HuH-7 (cell line): ENCODE measurements around the gene KRT71.
"Not testable (repeated sequence)": the region's sequence is repeated elsewhere in the genome, so short reads cannot be mapped to it uniquely, and the experiment has no call there.

Experiments
- DNase-seq: peaks from one replicate; pipeline ENCODE4 v3.0.0; 2011; ENCODE audit warnings: low spot score

Gene KRT71

DNA sequence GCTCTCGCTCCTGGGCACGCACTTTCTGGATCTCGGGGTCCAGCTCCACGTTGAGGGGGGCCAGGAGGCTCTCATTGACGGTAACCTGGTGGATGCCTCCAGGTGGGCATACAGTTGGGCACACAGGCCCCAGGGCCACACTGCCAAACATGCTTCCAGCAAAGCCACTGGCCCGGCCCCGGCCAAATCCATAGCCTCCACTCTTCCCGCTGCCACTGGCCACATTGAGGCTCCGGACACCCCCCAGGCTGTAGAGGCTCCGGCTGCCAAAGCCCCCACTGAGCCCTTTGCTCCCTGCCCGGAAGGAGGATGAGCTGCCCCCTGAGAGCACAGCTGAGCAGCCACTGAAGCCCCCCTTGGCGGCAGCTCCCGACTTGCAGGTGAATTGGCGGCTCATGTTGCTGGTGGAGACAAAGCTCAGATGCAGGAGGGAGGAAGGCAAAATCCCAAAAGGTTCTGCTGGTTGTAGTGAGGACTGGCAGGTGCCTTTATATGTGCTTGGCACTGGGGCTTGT, at the start of gene KRT71:
Gene KRT71, minus strand, starts transcription at position 465 of the 515 bp plus-strand sequence. Its CDS starts 68 bp downstream, at position 397.
- DNase-seq: no peak

- no peak for DNase-seq
Measured at GRCh38 chr12:52602552-52602951, 49.6 kb upstream of the KRT71 start.

DNA sequence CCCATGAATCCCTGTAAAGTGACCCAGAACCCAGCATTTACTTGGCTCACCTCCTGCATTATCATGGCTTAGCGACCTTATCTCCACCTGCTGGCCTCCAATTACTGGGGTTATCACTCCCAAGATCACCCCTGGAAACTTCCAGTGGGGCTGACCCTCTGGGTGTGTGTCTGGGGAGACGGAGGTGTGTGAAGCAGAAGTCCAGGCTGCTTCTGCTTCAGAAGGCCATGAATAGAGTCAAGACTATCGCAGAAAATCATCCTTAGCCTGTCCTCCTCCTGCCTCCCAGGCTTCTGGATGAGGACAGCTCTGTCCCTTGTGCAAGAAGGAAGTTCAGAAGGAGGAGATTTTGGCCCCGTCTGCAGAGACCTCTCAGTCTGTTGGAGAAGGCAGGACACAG, 48.7 kb upstream of the KRT71 start:
- DNase-seq: no peak

DNA sequence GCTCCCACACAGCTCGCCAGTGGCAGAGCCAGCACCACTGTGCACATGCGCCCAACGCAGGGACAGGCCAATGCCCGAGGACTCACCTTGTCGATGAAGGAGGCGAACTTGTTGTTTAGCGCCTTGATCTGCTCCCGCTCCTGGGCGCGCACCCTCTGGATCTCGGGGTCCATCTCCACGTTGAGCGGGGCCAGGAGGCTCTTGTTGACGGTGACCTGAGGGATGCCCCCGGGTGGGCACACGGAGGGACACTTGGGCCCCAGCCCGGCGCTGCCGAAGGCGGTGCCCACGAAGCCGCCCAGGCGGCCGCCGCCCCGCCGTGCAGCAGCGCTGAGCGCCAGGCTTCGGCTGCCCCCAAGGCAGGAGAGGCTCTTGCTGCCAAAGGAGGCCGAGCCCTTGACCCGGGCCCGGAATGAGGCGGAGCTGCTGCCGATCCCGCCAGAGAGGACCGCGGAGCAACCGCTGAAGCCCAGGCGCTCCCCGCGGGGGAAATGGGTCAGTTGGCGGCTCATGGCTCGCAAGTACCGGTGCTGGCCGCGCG, 48.1 kb upstream of the KRT71 start, which contains the start of gene KRT72:
Gene KRT72, minus strand, starts transcription at position 523 of the 541 bp plus-strand sequence. Its CDS starts 11 bp downstream, at position 512.
- DNase-seq: no peak

GRCh38 chr12:52600475-52600874, 47.5 kb upstream of the KRT71 start:
- DNase-seq: no peak

GRCh38 chr12:52600071-52600470, 47.1 kb upstream of the KRT71 start:
- DNase-seq: no peak

- no peak for DNase-seq
Measured at GRCh38 chr12:52598966-52599365, 46.0 kb upstream of the KRT71 start.

DNA sequence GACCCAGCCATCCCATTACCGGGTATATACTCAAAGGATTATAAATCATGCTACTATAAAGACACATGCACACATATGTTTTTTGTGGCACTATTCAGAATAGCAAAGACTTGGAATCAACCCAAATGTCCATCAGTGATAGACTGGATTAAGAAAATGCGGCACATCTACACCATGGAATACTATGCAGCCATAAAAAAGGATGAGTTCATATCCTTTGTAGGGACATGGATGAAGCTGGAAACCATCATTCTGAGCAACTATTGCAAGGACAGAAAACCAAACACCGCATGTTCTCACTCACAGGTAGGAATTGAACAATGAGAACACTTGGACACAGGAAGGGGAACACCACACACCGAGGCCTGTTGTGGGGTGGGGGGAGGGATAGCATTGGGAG, 41.3 kb upstream of the KRT71 start:
- DNase-seq: not testable (repeated sequence)

DNA sequence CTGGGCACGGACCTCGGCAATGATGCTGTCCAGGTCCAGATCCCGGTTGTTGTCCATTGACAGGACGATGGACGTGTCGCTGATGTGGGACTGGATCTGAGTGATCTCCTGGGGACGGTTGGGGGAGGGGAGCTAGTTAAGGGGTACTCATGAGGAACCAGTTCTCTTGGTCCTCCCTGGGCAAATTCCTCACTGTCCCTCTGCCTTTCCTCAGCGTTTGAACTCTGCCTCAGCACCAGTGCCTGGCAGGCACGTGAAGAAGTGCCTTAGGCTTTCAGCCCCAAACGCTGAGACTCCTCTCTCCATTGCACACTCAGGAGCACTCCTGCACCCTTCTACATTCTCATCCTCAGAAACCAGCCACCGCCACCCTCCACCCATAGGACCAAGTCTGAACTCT, 38.6 kb upstream of the KRT71 start:
- DNase-seq: no peak

GRCh38 chr12:52590021-52590420, 37.1 kb upstream of the KRT71 start:
- no peak for DNase-seq

- DNase-seq: peak; percentile 18
Measured at GRCh38 chr12:52587563-52587962, 34.6 kb upstream of the KRT71 start.

DNA sequence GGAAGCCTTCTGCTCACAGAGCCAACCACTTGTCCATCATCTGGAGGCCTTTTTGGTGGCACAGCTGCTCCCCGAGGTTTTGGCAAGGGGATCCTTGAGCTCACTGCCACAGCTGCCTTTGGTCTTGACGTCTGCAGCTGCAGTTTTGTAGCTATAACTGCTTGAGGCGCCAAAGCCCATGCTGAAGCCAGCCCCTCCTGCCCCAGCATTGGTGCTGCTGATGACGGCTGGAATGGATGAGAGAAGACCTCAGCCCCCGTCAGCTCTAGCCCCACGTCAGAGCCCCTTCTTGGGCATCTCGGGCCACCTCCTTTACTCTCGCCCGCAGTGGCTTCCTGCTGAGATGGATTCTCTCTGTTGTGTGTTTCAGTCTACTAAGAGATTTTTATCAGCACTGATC, 33.0 kb upstream of the KRT71 start:
- no peak for DNase-seq

GRCh38 chr12:52585066-52585465, 32.1 kb upstream of the KRT71 start:
- DNase-seq: no peak

DNA sequence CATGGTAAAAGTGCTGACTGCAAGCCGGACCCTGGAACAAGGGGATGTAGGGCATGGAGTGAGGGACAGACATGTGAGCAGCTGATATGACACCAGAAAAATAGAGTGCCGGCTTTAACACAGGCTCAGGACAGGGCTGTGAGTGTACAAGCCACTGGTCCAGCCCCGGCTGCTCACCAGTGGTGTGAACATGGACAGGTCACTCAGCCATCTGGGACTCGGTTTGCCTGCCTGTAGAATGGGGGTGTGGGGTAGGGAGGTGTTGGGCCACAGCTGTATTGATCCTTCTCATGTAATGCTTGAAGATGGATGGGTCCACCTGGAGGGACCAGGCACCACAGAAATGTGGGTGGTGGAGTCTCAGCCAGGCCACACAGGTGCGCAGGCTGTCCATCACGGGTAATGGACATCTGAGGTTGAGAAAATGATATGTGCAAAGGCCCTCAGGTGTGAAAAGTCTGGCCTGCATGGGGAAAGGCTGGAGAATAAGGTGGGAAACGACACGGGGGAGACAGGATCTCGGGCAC, 31.3 kb upstream of the KRT71 start:
- no peak for DNase-seq

GRCh38 chr12:52582971-52583456, 30.1 kb upstream of the KRT71 start:
- peak; percentile 82 for DNase-seq

DNA sequence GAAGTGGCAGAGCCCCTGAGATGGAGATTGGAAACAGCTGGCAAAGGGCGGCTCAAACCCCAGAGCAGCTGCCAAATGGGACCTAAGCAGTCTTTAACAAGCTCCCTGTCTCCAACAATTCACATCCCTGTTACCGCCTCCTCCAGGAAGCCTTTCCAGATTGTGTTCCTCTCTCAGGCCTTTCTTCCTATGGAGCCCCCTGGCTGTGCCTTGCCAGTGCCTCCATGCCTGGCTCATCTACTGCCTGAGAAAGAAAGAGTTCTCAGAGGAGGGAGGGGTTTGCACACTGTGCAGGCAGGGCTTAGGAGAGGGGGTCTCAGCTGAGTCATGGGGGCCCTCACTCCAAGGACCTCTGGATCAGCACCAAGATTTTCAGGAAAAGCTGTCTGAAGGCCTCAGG, 29.5 kb upstream of the KRT71 start:
- no peak for DNase-seq

DNA sequence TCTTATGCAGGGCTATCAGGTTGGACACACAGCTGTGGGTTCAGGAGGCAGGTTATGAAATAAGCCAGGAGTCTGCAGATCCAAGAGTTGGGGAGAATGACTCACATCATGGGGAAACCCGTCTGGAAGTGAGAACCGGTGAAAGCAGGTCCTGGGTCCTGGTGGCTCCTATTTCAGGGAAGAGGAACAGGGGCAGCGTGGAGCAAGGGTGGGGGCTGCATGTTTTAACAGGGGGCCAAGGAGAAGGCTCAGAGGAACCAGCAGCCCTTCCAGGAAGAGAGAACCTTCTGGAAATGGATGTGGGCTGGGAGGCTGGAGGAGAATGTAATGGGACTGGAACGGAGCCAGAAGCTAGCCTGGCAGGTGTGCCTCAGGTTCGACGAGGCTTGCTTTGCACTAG, 28.5 kb upstream of the KRT71 start:
- DNase-seq: no peak

GRCh38 chr12:52581066-52581465, 28.1 kb upstream of the KRT71 start:
- no peak for DNase-seq

DNA sequence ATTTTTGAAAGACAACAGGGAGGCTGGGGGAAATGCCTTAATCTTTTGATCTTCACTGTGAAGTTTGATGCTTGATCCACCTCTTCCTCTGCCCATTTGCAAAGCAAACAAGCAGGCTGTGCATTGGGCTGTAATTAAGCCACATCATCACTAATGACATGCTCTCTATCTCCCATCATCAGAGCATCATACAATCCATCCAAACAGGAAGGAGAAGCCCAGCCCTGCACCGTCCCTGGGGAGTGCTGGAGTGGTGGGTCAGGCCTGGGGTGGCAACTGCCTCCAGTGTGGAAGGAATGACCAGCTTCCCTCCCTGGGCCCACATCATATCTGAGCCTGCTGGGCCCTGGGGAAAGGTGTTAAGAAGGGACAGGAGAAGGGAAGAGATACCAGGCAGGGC, 27.6 kb upstream of the KRT71 start:
- no peak for DNase-seq

DNA sequence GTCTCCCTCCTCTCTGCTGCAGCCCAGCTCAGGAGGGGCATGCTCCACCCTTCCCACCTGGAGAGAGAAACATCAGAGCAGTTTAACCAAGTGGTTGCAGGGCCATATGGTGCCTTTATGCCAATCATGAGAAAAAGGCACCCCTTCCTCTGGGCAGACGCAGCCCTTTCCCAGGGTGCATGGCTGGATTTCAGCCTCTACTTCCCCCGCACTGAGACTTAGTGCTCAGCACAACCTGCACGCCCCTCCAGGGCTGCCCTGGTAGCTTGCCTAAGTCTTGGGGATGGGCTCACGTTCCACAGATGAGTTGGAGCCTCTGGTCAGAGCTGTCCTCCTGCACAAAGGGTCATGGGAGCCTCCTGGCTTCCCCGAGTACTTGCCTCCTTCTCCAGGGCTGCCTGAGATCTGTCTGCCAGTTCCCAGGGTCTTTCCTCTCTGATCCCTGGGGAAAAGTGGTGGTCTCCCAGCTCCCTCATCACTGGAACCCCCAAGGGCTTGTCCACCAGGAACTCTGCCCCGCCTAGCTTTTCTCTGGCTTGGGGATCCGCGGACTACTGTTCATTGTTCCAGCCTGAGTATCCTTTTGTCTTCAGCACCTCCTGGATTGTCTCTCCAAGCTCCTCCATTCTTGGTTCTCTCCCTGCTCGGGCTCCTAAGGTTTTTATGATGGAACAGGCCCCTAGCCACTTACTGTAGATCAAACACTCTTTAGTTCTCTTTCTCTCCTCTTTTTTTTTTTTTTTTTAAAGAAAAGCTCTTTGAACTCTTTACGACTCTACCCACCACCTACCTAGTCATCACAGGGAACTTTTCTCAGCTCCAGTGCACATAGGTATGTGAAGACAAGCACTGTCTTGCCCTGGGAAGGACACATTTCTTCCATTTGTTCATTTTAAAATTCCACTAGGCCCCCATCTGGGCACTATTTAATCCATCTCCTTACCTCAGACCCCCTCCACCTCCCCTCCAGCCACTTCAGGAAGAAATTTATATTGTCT, 26.8 kb upstream of the KRT71 start:
- DNase-seq: no peak

DNA sequence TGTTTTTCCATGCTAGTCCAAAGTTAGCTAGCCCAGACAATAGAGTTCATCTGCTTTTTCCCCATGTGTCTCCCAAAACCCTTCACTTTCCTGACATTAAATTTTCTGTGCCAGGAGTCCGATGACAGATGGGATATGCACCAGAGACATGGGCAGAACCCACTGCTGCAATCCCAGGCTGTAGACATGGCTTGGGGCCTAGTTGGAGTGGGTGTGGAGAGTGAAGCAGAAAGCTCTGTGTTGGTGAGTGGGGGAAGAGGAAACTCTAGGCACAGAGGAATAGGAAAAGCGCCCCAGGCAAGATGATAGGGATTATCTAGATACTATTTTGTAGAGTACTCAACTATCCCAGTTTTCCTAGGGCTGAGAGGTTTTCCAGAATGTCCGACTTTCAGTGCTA, 25.5 kb upstream of the KRT71 start:
- no peak for DNase-seq

DNA sequence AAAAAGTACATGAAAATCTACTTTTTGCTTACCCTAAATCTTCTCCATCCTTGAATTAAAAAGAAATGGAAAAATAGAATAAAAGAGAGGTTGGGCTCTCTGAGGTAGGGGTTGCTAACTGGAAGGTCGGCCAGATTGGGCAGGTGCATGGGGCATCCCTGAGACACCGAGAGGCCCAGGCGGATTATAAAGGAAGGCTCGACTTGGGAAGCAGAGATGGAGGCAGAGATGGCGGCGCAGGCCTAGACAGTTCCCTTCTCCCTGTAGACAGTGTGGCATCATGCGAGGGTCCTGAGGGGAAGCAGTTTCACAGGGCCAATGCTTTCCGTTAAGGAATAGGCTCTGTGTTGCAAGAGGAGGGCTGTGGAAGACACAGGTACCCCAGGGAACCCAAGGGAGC, 24.4 kb upstream of the KRT71 start:
- no peak for DNase-seq

DNA sequence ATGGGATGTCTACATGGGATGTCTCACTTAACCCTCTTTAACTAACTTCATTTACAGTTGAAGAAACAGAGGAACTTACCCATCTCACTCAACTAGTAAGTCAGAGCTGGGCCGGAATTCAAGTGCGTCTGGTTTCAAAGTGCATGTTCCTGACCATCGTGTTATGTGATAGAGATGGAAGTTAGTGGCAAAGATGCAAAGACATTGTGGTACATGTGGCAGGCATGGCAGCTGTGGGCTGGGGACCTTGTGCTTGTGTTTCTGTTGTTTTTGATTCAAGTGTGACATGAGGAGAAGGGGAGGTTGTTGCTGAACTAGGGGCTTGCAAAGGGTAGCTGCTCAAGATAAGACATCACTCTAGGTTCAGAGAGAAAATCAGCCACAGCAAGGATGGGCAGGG, 23.0 kb upstream of the KRT71 start:
- no peak for DNase-seq
